ENCODE results near the gene PRM2.

PRM2 gene

DNA sequence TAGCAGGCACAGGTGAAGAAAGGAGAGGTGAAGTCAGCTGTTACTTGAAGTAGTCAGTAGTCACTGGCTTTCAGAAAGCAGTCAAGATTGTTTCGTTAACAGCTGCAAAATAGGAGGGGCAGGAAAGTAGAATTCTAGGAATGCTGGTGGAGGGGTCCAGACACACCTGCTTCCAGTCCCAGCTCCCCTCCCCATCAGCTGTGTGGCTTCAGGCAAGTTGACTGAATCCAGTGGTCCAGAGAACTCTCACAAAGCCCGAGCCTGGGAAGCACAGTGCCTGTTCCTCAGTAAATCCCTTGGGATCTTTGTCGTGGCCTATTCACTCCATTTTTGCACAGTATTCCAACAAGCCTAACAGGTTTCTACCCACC is 15.7 kb downstream of the PRM2 start:
- no peak for DNase-seq (ENCODE audit: low spot score)

GRCh38 chr16:11259655-11260595 is 16.4 kb downstream of the PRM2 start:
- no peak for DNase-seq (ENCODE audit: low spot score)

DNA sequence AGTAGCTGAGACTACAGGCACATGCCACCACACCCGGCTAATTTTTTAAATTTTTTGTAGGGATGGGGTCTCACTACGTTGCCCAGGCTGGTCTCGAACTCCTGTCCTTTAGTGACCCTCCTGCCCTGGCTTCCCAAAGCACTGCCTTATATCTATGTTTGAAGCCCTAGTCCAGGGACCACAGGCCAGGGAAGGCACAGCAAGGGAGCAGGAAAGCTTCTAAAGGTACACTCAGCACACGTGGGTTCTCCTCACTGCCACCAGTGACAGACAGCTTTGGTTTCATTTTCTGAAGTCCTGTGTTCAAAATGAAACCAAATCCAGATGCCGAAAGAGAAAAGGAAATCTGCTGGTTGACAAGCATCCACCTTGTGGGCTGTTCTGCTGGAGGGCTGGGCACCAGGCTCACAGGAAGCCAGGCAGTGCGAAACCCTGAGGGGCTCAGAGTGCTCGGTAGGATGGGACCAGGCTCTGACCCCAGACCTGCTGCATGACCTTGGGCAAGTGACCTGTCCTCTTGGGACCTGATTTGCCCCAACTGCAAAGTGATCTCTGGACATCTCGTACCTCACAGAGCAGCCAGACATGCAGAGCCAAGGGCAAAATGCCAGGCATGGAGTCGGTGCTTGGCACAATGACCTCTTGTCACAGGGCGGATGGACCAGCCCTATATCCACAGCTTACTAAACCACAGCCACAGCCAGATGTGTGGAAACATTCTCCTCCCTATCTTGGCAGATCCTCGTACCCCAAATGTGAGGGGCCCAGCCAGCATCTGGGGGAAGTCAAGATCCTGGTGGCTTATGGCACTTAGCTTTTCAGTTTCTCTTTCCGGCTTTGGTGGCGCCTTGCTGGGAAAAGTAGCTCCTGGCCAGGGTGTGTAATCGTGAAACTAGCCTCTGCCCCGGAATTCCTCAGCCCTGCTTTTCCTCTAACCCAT is 17.5 kb downstream of the PRM2 start:
- no peak for DNase-seq (ENCODE audit: low spot score)

GRCh38 chr16:11257131-11257938 is 18.9 kb downstream of the PRM2 start:
- DNase-seq (ENCODE audit: low spot score) = peak; percentile 83

GRCh38 chr16:11256661-11257130 is 19.6 kb downstream of the PRM2 start:
- no peak for DNase-seq (ENCODE audit: low spot score)

DNA sequence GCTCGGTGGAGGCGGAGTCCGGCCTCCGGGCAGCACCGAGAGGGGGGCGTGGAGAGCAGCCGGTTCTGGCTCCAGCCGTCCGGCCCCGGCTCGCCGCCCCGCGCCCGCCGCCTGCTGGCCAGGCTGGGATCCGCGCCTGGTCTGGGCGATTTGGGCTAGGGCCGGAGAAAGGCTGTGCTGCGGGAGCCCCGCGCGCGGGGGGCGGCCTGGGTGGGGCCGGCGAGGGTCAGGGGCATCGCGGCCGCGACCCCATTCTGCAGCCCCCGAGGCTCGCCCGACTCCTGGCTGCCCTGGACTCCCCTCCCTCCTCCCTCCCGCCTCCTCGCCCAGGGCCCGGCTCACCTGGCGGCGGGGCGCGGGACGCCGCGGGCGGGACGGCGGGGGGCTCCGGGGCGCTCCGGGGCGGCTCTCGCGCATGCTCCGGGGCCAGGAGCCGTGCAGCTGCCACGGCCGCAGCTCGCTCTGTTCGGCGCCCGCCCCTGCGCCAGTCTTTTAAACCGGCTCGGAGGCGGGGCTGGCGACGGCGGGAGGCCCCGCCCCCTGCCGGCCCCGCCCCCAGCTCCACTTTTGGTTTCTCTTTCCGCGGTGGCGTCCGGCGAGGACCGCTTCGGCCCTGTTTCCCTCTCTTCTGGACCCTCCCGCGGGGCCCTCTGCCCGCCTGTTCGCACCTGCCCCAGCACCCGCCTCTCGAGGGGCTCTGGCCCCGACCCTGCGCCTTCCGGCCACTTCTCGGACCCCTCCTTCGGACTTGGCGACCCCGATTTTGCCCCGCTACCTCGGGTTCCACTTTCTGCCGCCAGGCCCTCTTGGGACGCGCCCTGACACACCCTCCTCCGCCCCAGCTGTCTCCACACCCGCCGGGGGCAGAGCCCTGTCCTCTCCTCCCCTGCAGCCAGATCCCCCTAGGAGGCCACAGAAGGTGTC is 20.3 kb downstream of the PRM2 start, which contains the start of gene SOCS1:
Gene SOCS1 (minus strand): TSS at position 468 of the 924 bp plus-strand sequence. CDS start 726 bp downstream, outside the sequence.
- DNase-seq (ENCODE audit: low spot score) = peak; percentile 75

- peak; percentile 38 for DNase-seq (ENCODE audit: low spot score)
Measured at GRCh38 chr16:11254913-11255736, 21.2 kb downstream of the PRM2 start.

DNA sequence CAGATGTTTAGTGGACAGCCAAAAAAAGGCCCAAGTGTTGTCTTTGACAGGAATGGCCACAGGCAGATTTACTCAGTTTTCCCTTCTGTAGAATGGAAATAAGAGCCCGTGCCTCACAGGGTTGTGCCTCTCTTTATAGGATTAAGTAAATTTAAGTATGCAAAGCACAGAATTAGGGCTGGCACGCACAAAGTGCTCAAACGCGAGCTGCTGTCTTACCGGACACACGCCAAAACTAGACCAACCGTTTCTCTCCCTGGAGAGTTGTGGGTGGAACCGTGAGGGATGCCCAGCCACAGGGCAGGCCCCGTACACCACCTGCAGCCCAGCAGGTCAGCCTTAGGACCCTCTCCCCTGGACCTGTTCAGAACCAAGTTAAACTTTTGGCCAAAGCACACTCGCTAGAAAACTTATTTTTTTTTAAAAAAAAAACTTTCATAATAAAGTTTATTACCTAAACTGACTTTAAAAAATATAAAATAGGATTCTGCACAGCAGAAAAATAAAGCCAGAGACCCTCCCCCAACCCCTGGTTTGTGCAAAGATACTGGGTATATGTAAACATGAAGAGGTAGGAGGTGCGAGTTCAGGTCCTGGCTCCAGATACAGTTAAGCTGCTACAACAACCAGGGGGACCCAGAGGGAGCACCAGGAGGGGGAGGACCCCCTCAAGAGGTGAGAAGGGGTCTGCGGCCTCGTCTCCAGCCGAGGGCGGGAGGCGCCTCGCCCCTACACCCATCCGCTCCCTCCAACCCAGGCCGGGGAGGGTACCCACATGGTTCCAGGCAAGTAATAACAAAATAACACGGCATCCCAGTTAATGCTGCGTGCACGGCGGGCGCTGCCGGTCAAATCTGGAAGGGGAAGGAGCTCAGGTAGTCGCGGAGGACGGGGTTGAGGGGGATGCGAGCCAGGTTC is 22.0 kb downstream of the PRM2 start:
- no peak for DNase-seq (ENCODE audit: low spot score)

- no peak for DNase-seq (ENCODE audit: low spot score)
Measured at GRCh38 chr16:11253009-11253994, 23.0 kb downstream of the PRM2 start.

DNA sequence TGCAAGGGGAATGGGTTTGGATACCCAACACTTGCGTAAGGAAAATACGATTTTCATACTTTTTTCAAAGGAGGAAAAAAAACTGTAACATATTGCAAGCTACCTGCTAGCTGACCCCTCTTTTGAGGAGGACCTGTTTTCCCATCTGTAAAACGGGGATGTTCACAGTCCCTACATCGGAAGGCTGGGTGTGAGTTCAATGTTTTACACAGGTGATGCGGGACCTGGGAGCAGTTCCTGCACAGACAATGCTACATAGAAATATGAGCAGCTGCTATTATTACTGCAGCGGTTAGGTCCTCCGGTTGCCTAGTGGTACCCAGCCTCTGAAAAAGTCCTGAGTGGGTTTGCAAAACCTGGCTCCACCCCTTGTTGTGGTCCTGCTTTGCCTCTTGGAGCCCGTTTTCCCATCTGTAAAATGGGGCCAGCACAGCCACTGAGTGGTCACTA is 23.8 kb downstream of the PRM2 start:
- no peak for DNase-seq (ENCODE audit: low spot score)

DNA sequence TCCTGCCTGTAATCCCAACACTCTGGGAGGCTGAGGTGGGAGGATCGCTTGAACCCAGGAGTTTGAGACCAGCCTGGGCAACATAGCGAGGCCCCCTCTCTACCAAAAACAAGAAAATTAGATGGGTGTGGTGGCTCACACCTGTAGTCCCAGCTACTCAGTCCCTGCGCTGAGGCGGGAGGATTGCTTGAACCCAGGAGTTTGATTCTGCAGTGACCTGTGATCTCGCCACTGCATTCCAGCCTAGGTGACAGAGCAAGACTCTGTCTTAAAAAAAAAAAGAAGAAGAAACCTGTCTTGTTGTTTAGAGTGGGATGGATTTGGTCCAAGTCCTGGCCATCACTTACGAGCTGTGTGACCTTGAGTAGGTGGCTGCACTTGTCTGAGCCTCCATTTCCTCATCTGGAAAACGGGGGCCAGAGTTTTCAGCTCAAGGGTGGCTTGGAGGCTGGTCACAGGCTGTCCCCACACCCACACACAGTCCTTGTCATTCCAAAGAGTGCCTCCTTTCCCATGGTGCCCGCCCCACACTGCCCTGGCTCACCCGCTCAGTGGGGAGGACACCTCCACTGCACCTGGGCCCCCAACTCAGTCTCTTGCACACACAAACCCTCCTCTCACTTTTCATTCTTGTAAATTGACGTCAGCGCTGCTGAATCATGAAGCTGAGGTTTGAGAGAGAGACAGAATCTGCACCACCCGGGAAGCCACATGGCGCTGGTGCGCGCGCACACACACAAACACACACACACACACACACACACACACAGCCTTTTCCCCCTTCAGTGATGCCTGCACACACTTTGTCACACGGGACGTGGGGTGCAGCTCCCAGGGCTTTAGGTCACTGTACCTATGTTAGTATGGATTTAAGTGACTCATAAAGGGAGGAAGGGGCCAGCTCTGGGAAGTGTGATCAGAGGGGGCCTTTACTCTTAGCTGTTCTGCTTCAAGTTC is 24.5 kb downstream of the PRM2 start:
- no peak for DNase-seq (ENCODE audit: low spot score)

DNA sequence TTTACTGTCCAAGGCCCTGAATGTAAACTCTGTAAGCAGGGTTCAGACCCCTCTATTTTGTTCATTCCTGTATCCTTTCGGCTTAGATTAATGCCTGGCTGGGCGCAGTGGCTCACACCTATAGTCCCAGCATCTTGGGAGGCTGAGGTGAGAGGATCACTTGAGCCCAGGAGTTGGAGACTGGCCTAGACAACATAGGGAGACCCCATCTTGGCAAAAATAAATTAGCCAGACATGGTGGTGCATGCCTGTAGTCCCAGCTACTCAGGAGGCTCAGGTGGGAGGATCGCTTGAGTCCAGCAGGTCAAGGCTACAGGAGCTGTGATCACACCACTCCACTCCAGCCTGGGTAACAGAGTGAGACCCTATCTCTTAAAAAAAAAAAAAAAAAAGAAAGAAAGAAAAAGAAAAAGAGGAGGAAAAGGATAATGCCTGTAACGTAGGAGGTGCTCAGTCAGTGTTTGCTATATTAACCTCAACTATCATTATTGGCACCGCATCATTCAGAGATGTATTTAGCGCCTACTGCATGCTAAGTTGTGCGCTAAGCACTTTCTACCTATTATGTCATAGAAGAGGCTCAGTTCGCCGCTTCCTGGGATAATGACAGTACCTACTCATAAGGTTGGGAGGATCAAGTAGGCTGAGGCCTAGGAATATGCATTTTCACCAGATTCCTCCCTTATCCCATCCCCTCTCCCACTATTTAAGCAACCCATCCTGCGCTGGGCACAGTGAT is 25.3 kb downstream of the PRM2 start:
- no peak for DNase-seq (ENCODE audit: low spot score)

GRCh38 chr16:11250091-11250785 is 26.0 kb downstream of the PRM2 start:
- peak; percentile 36 for DNase-seq (ENCODE audit: low spot score)

DNA sequence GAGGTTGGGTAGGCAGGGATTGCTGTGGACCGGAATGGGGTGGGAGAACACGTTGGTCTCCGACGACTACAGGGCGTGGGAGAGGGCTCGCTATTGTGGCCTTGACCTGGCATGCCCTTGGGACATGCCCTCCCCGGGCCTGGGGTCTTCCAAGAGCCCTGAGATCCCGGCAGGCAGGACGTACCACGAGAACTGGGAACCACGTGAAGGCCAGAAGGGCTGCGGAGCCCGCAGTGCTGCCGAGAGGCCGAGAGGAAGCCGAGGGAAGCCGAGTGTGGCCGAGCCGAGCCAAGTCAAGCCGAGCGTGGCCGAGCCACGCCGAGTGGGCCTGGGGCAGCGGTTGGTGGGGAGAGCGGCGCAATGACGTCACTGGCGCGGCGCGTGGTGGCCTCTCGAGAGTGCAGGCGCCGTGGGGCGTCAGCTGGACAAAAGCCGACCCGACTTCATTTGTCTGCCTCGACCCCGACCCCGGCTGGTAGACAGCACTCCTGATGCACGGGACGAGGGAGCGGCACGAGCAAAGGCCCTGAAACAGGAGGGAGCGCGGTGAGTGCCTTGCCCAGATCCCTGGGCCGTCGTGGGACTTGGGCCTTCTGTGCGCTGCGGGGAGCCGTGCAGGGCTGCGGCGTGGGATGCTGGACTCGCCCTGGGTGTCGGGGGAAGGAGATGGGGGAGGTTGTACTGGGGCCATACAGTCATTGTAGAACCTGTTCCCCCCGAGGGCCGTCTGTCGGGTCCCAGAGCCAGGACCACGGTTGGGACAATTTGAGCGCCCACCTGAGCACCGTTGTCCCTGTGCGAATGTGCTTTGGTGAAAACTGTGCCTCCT is 26.8 kb downstream of the PRM2 start:
- no peak for DNase-seq (ENCODE audit: low spot score)

Data from SW480 (cell line).